Islet precursor cell (in vitro differentiated cells): ENCODE results near the gene GSTM1.
"Not testable (repeated sequence)": the region's sequence is repeated elsewhere in the genome, so short reads cannot be mapped to it uniquely, and the experiment has no call there.

Experiments
- DNase-seq: peaks from one replicate; pipeline ENCODE4 v3.0.0-alpha.2; 2018

The GSTM1 gene

GRCh38 chr1:109660691-109661026 is 27.0 kb upstream of the GSTM1 start:
- DNase-seq = not testable (repeated sequence)

GRCh38 chr1:109661391-109661790 is 26.2 kb upstream of the GSTM1 start:
- peak; percentile 29 for DNase-seq

DNA sequence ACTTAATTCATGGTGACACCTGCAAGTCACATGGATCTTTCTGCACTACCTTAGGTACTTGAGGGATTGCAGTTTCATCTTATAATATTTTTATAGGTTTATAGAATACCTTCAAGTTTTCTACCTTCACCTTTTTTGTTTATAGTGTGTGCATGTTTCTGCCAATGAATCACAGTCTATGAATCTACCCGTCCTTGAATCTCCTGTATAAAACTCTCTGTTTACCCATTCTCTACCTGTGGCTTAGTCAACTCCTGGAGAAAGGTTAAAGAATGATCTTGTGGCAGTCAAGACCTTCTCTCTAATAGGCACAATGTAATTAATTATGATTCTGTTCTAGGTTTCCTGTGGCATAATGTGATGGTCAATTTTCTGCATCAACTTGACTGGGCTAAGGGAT is 22.9 kb upstream of the GSTM1 start:
- no peak for DNase-seq

DNA sequence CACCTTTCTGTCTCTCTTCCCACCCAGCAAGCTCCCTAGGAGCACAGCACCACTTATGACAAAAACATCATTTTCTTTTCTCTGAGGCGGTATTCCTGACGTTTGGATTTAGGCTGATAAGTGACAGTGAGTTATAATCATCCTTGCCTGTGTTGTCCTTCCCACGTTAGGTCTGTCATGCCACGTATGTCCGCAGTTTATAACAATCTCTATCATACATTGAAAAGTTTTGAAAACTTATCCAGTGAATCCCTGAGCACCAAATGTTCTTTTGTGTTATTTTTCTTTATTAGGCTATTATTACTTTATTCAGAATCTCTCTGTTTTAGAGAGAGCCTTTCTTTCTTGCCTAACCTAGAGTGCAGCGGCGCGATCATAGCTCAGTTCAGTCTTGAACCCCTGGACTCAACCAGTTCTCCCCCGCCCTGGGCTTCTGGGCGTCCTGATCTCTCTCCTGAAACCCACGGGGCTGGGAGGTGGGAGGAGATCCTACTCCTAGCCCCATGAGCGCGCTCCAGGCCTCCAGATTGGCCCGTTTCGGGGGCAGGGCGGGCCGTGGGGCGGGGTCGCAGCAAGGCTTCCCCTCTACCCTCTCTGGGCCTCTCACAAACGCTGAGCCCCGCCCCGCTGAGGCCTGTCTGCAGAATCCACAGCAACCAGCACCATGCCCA is 20.0 kb upstream of the GSTM1 start, which contains the start of gene GSTM2:
TSS of gene GSTM2 (plus strand) at position 606 of the 671 bp plus-strand sequence. CDS start at position 665, 59 bp downstream.
- peak; percentile 96 for DNase-seq

DNA sequence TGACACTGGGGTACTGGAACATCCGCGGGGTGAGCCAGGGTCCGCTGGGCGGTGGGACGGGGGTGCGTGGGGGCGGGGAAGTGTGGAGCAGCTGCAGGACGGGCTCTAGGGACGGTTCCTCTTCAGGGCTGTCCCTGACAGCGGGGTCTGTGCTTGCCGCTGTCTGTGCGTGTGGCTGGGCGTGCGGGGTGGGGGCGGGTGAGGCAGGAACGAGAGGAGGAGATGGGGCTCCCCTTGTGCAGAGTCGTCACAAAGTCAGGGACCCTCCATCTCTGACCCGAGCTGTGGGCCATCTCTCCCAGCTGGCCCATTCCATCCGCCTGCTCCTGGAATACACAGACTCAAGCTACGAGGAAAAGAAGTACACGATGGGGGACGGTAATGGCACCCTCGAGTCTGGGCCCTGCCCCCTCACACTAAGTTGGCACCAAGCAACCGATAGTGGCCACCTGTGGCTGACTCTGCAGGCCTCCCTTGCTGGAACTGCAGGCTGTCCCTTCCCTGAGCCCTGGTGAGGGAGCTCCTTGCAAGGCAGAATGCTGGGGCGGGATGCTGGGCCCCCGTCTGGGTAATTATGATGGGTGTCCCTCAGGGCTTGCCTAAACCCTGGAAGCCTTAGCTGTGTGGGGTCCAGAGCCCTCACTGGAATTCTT is 19.4 kb upstream of the GSTM1 start:
- peak; percentile 37 for DNase-seq

DNA sequence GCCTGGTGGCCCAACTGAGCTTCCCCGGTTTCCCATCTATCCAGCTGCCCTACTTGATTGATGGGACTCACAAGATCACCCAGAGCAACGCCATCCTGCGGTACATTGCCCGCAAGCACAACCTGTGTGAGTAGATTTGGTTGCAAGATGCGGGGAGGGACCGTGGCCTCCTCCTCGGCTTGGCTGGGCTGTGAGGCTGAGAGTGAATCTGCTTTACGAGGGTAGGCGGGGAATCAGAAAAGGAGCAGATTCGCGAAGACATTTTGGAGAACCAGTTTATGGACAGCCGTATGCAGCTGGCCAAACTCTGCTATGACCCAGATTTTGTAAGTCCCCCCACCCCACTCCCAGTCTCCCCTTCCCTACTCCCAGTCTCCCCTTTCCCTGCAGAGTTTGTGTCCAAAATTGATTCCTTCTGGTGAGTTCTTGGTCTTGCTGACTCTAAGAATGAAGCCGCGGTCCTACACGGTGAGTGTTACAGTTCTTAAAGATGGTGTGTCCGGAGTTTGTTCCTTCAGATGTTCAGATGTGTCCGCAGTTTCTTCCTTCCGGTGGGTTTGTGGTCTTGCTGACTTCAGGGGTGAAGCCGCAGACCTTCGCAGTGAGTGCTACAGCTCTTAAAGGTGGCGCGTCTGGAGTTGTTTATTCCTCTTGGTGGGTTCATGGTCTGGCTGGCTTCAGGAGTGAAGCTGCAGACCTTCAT is 18.2 kb upstream of the GSTM1 start:
- DNase-seq = peak; percentile 31

- not testable (repeated sequence) for DNase-seq
Measured at GRCh38 chr1:109669949-109670302, 17.7 kb upstream of the GSTM1 start.

- no peak for DNase-seq
Measured at GRCh38 chr1:109671067-109671466, 16.6 kb upstream of the GSTM1 start.

DNA sequence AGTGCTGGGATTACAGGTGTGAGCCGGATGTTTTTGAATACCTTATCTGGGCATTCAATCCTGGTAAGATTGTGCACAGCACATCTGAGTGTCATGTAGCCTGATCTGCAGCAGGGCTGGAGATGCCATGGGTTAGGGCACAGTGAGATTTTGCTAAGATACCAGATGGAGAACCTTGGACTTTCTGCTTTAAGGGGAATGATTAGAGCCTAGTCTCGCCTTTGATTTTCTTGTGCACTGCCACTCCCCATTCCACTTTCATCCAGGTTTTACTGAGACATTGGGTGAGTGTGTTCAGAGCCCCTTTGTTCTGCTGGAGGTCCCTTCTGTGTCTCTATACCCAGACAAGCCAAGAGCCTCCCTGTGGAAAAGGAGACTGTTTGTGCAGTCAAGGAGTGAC is 13.8 kb upstream of the GSTM1 start:
- not testable (repeated sequence) for DNase-seq

DNA sequence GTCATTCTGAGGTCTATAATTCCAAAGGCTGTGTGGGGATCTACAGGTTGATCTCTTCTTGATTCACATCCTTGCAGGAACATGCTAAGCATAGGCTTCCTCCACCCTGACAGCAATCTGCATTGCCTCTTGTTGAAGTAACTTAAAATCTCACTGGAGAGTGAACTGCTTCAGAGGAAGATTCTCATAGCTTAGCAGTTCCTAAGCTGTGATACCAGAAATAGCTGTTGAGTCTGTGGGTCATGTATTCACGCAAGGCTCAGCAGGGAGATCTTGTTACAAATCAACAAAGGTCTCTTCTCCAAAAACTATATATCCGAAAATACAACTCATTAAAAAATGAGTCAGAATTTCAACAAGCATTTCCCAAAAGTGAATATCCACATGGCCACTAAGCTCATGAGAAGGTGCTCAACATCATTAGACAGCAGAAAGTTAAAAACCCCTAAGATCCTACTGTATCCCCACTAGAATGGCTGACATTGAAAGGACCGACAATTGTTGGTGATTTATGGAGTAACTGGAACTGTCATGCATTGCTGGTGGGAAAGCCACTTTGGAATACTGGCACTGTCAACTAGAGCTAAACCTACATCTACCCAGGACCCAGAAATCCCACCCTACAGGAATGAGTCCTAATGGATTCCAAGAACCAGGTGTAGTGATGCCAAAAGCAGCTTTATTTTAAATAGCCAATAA is 10.8 kb upstream of the GSTM1 start:
- not testable (repeated sequence) for DNase-seq

- DNase-seq = no peak
Measured at GRCh38 chr1:109677459-109677858, 10.2 kb upstream of the GSTM1 start.

GRCh38 chr1:109678637-109679036 is 9.0 kb upstream of the GSTM1 start:
- DNase-seq = not testable (repeated sequence)

DNA sequence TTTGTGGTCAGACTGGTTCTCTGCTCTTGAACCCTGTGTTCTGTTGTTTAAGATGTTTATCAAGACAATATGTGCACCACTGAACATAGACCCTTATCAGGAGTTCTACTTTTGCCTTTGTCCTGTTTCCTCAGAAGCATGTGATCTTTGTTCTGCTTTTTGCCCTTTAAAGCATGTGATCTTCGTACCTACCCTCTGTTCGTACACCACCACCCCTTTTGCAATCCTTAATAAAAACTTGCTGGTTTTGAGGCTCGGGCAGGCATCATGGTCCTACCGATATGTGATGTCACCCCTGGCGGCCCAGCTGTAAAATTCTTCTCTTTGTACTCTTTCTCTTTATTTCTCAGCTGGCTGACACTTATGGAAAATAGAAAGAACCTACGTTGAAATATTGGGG is 2.8 kb upstream of the GSTM1 start:
- not testable (repeated sequence) for DNase-seq

- DNase-seq = not testable (repeated sequence)
Measured at GRCh38 chr1:109685399-109685798, 2.2 kb upstream of the GSTM1 start.

- DNase-seq = not testable (repeated sequence)
Measured at GRCh38 chr1:109685890-109686289, 1.7 kb upstream of the GSTM1 start.

DNA sequence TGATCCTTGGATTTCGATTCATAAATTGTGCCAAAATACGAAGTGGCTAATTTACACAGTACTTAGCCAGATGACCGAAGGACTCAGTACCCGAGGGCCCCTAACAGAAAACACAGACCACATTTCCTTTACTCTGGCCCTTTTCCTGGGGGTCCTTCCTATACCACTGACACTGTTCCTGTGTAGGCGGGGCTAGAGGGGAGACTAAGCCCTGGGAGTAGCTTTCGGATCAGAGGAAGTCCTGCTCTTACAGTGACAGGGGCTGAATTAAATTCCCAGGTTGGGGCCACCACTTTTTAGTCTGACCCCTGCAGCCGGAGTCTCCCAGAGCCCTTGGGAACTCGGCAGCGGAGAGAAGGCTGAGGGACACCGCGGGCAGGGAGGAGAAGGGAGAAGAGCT is 508 bp upstream of the GSTM1 start:
- not testable (repeated sequence) for DNase-seq

GRCh38 chr1:109689844-109690405 is 2.3 kb downstream of the GSTM1 start:
- DNase-seq = no peak

DNA sequence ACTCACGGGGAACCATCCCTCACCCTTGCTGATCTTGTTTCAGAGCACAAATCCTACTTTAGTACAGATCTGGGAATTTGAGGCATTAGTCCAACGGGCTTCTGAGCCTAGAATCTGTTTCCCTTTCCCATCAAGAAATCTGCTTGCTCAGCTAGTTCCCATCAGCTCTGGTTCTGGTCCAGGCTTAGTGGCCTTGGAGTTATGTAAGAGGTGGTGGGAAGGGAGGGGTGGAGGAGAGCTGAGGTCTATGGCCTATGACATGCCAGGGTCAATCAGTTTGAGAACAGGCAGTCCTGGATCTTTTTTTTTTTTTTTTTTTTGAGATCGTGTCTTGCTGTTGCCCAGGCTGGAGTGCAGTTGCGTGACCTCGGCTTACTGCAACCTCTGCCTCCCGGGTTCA is 4.1 kb downstream of the GSTM1 start:
- DNase-seq = no peak

DNA sequence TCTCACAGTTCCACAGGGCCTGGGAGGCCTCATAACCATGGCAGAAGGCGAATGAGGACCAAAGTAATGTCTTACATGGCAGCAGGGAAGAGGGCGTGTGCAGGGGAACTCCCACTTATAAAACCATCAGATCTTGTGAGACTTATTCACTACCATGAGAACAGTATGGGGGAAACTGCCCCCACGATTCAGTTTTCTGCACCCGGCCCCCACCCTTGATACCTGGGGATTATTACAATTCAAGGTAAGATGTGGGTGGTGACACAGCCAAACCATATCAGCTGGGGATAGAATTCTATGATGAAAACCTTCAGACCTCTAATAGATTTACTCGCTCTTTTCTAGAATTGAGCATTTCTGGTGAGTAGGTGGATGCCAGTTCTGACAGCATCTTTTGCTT is 6.8 kb downstream of the GSTM1 start:
- not testable (repeated sequence) for DNase-seq

GRCh38 chr1:109695138-109695537 is 7.5 kb downstream of the GSTM1 start:
- DNase-seq = not testable (repeated sequence)

DNA sequence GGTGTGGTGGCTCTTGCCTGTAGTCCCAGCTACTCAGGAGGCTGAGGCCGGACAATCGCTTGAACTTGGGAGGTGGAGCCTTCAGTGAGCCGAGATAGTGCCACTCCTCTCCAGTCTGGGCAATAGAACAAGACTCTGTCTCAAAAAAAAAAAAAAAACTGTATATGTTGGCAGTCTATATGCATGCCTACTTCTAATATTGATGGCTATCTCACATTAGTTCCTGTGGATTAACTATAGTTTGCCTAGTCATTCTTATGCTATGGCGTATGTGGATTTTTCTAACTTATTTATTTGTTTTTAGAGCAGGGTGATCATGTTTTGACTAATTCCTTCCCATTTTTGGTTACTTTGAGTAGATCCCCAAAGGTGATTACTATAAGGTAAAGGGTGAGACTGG is 9.4 kb downstream of the GSTM1 start:
- DNase-seq = no peak

DNA sequence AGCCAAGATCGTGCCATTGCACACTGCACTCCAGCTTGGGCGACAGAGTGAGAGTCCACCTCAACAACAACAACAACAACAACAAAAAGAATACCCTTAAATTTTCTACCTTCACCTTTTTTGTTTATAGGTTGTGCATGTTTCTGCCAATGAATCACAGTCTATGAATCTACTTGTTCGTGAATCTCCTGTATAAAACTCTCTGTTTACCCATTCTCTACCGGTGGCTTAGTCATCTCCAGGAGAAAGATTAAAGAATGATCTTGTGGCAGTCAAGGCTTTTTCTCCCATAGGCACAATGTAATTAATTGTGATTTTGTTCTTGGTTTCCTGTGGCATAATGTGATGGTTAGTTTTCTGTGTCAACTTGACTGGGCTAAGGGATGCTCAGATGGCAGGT is 10.2 kb downstream of the GSTM1 start:
- DNase-seq = not testable (repeated sequence)

DNA sequence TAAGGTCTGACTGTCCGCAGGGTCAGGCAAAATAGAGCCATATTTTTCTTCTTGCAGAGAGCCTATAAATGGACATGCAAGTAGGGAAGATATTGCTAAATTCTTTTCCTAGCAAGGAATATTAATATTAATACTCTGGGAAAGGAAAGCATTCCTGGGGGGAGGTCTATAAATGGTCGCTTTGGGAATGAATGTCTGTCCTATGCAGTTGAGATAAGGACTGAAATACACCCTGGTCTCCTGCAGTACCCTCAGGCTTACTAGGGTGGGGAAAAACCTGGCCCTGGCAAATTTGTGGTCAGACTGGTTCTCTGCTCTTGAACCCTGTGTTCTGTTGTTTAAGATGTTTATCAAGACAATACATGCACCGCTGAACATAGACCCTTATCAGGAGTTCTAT is 15.3 kb downstream of the GSTM1 start:
- not testable (repeated sequence) for DNase-seq
